ENCODE data around the gene ABHD12.

- TF ChIP-seq CBFB (IDR thresholded peaks at IDR 0.05; ENCODE audit: low read depth) (no peak), EZH2 (IDR thresholded peaks at IDR 0.05; ENCODE audit: borderline replicate concordance, control insufficient read depth, low read depth, low read length) (no peak), POLR2AphosphoS5 (IDR thresholded peaks at IDR 0.05; ENCODE audit: low read length) (no peak), IRF3 (IDR thresholded peaks at IDR 0.05) (no peak), GABPA (IDR thresholded peaks at IDR 0.05; ENCODE audit: low read depth) (no peak), CHD2 (IDR thresholded peaks at IDR 0.05; ENCODE audit: borderline replicate concordance, low read depth, low read length) (no peak), TCF12 (IDR thresholded peaks at IDR 0.05; ENCODE audit: low read depth, low read length) (no peak), CTCF (IDR thresholded peaks at IDR 0.05 in 2 of 3, conservative IDR thresholded peaks at IDR 0.05 in 1 of 3; ENCODE audit: control insufficient read depth in 2 of 3, extremely low read depth in 1 of 3, insufficient read depth in 1 of 3, low read depth in 3 of 3, low read length in 3 of 3) (no peak), JUND (IDR thresholded peaks at IDR 0.05; ENCODE audit: low read depth, low read length) (no peak), HDAC2 (IDR thresholded peaks at IDR 0.05) (no peak), ESRRA (IDR thresholded peaks at IDR 0.05; ENCODE audit: low read length) (no peak), YY1 (IDR thresholded peaks at IDR 0.05; ENCODE audit: low read depth, low read length) (no peak), ATF2 (IDR thresholded peaks at IDR 0.05; ENCODE audit: low read length) (no peak)
These were observed 7.9 kb upstream of the ABHD12 start for GRCh38 chr20:25398376-25399036.
